ENCODE data around the gene FOXO6. TPM values are rescaled to one million over a fixed set of nuclear protein-coding genes. Genes with fewer than 3 reads are reported as not detected.

The FOXO6 gene
- total RNA-seq, 1 experiment from 2014 or later: 5.4 TPM

- TF ChIP-seq, protein P1, sequence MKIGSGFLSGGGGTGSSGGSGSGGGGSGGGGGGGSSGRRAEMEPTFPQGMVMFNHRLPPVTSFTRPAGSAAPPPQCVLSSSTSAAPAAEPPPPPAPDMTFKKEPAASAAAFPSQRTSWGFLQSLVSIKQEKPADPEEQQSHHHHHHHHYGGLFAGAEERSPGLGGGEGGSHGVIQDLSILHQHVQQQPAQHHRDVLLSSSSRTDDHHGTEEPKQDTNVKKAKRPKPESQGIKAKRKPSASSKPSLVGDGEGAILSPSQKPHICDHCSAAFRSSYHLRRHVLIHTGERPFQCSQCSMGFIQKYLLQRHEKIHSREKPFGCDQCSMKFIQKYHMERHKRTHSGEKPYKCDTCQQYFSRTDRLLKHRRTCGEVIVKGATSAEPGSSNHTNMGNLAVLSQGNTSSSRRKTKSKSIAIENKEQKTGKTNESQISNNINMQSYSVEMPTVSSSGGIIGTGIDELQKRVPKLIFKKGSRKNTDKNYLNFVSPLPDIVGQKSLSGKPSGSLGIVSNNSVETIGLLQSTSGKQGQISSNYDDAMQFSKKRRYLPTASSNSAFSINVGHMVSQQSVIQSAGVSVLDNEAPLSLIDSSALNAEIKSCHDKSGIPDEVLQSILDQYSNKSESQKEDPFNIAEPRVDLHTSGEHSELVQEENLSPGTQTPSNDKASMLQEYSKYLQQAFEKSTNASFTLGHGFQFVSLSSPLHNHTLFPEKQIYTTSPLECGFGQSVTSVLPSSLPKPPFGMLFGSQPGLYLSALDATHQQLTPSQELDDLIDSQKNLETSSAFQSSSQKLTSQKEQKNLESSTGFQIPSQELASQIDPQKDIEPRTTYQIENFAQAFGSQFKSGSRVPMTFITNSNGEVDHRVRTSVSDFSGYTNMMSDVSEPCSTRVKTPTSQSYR (CRISPR knock-in tag; IDR thresholded peaks at IDR 0.05): no peak
- TF ChIP-seq SOX15 (CRISPR knock-in tag; IDR thresholded peaks at IDR 0.05) (no peak), RORB (CRISPR knock-in tag; IDR thresholded peaks at IDR 0.05) (no peak), ZNF512 (CRISPR knock-in tag; IDR thresholded peaks at IDR 0.05; ENCODE audit: borderline replicate concordance) (no peak), IRF2 (CRISPR knock-in tag; IDR thresholded peaks at IDR 0.05; ENCODE audit: borderline replicate concordance, low read depth) (no peak), SP1 (CRISPR knock-in tag; conservative IDR thresholded peaks at IDR 0.05) (peak; percentile 49; the same call in 1 of the 2 replicates), ZNF263 (CRISPR knock-in tag; IDR thresholded peaks at IDR 0.05; ENCODE audit: low read depth) (no peak), ZNF232 (CRISPR knock-in tag; IDR thresholded peaks at IDR 0.05) (no peak), NR1H2 (CRISPR knock-in tag; IDR thresholded peaks at IDR 0.05) (no peak), PREB (CRISPR knock-in tag; IDR thresholded peaks at IDR 0.05; ENCODE audit: borderline replicate concordance) (no peak), TCF7 (CRISPR knock-in tag; IDR thresholded peaks at IDR 0.05; ENCODE audit: low read depth) (no peak), ZNF423 (CRISPR knock-in tag; IDR thresholded peaks at IDR 0.05) (no peak), HMGXB4 (CRISPR knock-in tag; IDR thresholded peaks at IDR 0.05) (no peak)
- TF ChIP-seq, protein P2, sequence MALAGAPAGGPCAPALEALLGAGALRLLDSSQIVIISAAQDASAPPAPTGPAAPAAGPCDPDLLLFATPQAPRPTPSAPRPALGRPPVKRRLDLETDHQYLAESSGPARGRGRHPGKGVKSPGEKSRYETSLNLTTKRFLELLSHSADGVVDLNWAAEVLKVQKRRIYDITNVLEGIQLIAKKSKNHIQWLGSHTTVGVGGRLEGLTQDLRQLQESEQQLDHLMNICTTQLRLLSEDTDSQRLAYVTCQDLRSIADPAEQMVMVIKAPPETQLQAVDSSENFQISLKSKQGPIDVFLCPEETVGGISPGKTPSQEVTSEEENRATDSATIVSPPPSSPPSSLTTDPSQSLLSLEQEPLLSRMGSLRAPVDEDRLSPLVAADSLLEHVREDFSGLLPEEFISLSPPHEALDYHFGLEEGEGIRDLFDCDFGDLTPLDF (CRISPR knock-in tag; IDR thresholded peaks at IDR 0.05): no peak
- TF ChIP-seq, protein P3, sequence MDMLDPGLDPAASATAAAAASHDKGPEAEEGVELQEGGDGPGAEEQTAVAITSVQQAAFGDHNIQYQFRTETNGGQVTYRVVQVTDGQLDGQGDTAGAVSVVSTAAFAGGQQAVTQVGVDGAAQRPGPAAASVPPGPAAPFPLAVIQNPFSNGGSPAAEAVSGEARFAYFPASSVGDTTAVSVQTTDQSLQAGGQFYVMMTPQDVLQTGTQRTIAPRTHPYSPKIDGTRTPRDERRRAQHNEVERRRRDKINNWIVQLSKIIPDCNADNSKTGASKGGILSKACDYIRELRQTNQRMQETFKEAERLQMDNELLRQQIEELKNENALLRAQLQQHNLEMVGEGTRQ (CRISPR knock-in tag; IDR thresholded peaks at IDR 0.05): no peak
These were observed 30.4 kb upstream of the FOXO6 start (continued) for GRCh38 chr1:41330588-41331545.
